ENCODE data around the gene COPA.
"Not testable (repeated sequence)": the region's sequence is repeated elsewhere in the genome, so short reads cannot be mapped to it uniquely, and the experiment has no call there.

COPA gene

GRCh38 chr1:160342953-160343869 lies at the start of gene COPA, which contains the start of gene NCSTN:
Gene COPA, minus strand, starts transcription at chr1:160343250. Its CDS starts 80 bp downstream, at chr1:160343170.
Gene NCSTN, plus strand, starts transcription at chr1:160343383. Its CDS starts 14 bp downstream, at chr1:160343397.
- peak; percentile 95 for DNase-seq (ENCODE audit: low spot score)

- DNase-seq (ENCODE audit: low spot score) = not testable (repeated sequence)
Observed at GRCh38 chr1:160388406-160388805, 45.4 kb upstream of the COPA start.

- DNase-seq (ENCODE audit: low spot score) = not testable (repeated sequence)
Observed at GRCh38 chr1:160384812-160385211, 41.8 kb upstream of the COPA start.

- DNase-seq (ENCODE audit: low spot score) = peak; percentile 57
Observed at GRCh38 chr1:160377585-160378206, 34.6 kb upstream of the COPA start.

GRCh38 chr1:160376525-160377131 lies 33.6 kb upstream of the COPA start:
- peak; percentile 78 for DNase-seq (ENCODE audit: low spot score)

GRCh38 chr1:160375788-160376524 lies 32.9 kb upstream of the COPA start:
- DNase-seq (ENCODE audit: low spot score) = peak; percentile 46

GRCh38 chr1:160374306-160375110 lies 31.5 kb upstream of the COPA start:
- no peak for DNase-seq (ENCODE audit: low spot score)

- DNase-seq (ENCODE audit: low spot score) = no peak
Observed at GRCh38 chr1:160373696-160374095, 30.6 kb upstream of the COPA start.

GRCh38 chr1:160371756-160372155 lies 28.7 kb upstream of the COPA start:
- no peak for DNase-seq (ENCODE audit: low spot score)

- DNase-seq (ENCODE audit: low spot score) = no peak
Observed at GRCh38 chr1:160371346-160371631, 28.2 kb upstream of the COPA start.

- DNase-seq (ENCODE audit: low spot score) = no peak
Observed at GRCh38 chr1:160370561-160371345, 27.7 kb upstream of the COPA start.

- no peak for DNase-seq (ENCODE audit: low spot score)
Observed at GRCh38 chr1:160369087-160369486, 26.0 kb upstream of the COPA start.

- DNase-seq (ENCODE audit: low spot score) = no peak
Observed at GRCh38 chr1:160367934-160368923, 25.2 kb upstream of the COPA start.

- no peak for DNase-seq (ENCODE audit: low spot score)
Observed at GRCh38 chr1:160367516-160367900, 24.5 kb upstream of the COPA start.

GRCh38 chr1:160366731-160367515 lies 23.9 kb upstream of the COPA start, which contains the start of gene NHLH1:
Gene NHLH1, plus strand, starts transcription at chr1:160367071. Its CDS starts 3,661 bp downstream, at chr1:160370732.
- no peak for DNase-seq (ENCODE audit: low spot score)

GRCh38 chr1:160365325-160365724 lies 22.3 kb upstream of the COPA start:
- DNase-seq (ENCODE audit: low spot score) = no peak

- DNase-seq (ENCODE audit: low spot score) = no peak
Observed at GRCh38 chr1:160363951-160364735, 21.1 kb upstream of the COPA start.

GRCh38 chr1:160363010-160363409 lies 20.0 kb upstream of the COPA start:
- DNase-seq (ENCODE audit: low spot score) = no peak
